Endometrium (tissue), 2 donors: ENCODE data around the gene DAD1.

Experiments used
- FAIRE-seq: peaks from 2 replicates; lab custom pipeline; 2012; peaks lifted over from hg19 to GRCh38; lab: Jason Lieb, UNC
- donor health status: control.
- donor health status: control.

The DAD1 gene

DNA sequence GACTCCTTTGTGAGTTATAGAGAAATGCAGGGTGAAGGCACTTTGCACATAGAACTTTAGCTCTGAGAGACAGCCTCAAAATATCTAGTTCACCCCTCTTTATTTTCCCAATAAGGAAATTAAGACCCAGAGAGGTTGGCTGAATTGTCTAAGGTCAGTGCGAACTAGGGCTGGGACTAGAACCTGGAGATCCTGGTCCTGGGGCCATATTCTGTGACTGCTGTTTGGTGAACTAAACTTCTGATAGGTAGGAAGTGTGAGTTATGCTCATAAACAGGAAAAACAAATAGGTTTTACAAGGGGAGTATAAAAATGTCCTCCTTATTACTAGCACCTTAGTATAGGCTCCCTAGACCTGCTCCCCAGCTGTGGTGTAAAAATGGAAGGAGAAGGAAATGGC is 53.9 kb downstream of the DAD1 start:
- FAIRE-seq = no peak

DNA sequence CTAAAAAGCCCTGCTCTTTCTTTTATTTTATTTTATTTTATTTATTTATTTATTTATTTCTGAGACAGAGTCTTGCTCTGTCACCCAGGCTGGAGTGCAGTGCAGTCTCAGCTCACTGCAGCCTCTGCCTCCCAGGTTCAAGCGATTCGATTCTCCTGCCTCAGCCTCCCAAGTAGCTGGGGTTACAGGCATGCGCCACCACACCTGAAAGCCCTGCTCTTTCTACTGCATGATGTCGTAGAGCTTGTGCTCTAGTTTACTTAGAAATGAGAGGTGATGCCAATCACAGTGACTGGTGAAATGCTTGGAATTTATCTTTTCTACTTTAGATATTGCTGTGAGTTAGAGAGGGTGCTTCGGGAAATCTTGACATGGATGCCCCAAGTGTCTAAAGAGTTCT is 54.5 kb downstream of the DAD1 start:
- no peak for FAIRE-seq

- no peak for FAIRE-seq
These were observed 55.2 kb downstream of the DAD1 start for GRCh38 chr14:22533739-22534359.

- no peak for FAIRE-seq
These were observed 55.8 kb downstream of the DAD1 start for GRCh38 chr14:22533057-22533704.

DNA sequence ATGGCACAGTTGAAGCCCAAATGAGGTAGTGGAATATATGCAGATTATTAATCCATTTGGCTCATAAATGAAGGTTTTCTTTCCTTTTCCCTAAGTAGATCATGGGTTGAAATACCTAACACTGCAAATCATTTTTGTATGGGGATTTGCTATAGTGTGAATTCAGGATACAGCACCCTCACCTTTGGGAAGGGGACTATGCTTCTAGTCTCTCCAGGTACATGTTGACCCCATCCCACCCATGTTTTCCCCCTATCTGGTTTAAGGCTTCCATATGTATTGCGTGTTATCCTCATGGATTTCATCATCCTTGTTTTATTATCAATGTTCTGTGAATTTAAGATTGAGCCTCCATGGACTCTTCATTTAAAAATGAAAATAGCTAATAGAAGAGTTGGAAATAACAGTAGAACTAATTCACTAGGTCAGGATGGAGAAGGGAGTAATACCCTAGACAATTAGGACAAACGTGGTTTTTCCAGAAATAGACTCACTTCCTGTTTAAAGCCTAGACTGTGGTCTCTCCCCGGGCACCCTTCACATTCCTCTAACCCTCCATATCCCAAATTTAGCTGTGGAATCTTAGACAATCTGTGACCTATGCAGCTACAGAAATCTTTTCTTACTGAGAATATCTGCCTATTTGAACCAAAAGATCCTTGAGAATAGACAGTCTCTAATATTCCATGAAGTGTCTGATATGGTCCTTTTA is 56.5 kb downstream of the DAD1 start:
- no peak for FAIRE-seq

GRCh38 chr14:22531451-22532344 is 57.3 kb downstream of the DAD1 start:
- FAIRE-seq = no peak

DNA sequence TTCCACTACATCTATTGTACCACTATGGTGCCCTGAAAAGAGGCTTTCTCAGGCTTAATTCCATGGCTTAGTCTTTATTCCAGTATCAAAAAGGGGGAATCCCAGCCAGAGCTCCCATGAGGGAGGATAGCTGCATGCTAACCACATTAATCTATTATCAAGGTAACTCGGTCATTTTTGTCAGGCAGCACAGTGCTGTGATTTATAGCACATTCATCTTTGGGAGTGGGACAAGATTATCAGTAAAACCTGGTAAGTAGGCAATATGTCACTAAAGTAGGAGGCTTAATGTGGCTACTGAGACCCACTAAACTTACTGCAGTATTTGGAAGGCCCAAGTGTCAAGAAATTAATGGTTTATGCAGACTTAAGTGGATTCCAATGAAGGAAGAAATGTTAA is 58.9 kb downstream of the DAD1 start:
- no peak for FAIRE-seq

DNA sequence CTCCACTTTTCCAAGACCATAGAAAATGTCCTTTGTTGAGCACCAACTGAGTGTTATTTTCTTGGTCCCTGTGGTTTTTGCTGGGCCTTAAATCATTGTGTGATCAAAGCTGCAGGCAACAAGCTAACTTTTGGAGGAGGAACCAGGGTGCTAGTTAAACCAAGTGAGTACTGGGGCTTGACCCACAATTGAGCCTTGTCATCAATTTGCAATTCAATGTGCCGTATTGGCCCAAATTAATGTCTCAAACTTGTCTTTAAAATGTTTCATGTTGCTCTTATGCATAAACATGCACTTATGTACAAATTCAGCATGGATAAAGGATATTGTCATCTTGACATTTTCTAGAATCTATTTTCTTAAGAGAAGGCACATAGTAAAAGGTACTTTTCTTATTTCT is 62.3 kb downstream of the DAD1 start:
- FAIRE-seq = no peak

DNA sequence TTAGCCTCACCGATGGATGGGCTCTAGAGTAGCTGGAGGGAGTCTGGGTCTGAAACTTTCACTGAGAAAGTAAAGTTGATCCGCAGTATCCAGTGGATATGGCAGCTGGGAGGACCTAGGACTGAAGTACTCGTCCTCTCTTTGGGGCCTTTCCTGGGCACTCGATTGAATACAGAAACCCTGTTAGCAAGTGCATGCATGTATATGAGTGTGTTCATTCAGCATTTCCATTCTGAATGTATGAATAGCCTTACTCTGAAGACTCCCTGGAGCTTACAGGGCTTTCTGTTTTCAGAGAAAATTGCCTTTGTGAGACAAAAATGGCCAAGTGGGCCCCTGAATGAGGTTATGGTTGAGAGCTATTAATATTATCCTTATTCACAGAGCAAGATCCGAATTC is 62.8 kb downstream of the DAD1 start:
- no peak for FAIRE-seq

- no peak for FAIRE-seq
These were observed 64.3 kb downstream of the DAD1 start for GRCh38 chr14:22524784-22525161.

DNA sequence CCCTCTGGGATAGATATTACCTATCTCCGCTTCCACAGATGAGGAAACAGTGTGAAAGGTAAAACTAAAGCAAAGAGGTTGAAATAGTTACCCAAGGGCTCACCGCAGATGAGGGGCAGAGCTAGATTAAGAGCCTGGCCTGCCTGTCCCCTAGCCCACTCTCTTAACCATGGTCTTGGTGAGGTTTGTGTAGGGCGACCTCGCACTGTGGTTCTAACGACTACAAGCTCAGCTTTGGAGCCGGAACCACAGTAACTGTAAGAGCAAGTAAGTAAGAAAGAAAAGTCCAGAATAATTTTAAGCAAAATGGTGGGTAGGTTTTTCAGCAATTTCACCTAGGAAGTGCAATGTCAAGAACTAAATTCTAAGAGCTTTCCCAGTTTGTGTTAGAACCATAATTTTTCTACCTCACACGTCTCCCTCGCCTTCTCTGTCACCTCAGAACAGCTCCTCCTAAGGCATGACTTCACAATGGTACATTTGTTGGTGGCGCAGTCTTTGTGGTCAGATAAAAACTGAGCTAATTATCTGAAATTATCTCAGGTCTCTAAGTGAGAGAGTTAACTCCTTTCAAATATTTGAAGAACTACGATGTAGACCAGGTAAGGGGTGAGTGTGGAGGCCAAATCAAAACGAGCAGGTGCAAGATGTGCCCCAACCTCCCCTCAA is 64.8 kb downstream of the DAD1 start:
- no peak for FAIRE-seq

GRCh38 chr14:22523283-22523682 is 65.7 kb downstream of the DAD1 start:
- FAIRE-seq = no peak

- FAIRE-seq = no peak
These were observed 66.5 kb downstream of the DAD1 start for GRCh38 chr14:22522466-22522957.

- FAIRE-seq = no peak
These were observed 67.4 kb downstream of the DAD1 start for GRCh38 chr14:22521449-22522239.

GRCh38 chr14:22520796-22521195 is 68.2 kb downstream of the DAD1 start:
- FAIRE-seq = no peak

GRCh38 chr14:22519877-22520685 is 68.9 kb downstream of the DAD1 start:
- no peak for FAIRE-seq

DNA sequence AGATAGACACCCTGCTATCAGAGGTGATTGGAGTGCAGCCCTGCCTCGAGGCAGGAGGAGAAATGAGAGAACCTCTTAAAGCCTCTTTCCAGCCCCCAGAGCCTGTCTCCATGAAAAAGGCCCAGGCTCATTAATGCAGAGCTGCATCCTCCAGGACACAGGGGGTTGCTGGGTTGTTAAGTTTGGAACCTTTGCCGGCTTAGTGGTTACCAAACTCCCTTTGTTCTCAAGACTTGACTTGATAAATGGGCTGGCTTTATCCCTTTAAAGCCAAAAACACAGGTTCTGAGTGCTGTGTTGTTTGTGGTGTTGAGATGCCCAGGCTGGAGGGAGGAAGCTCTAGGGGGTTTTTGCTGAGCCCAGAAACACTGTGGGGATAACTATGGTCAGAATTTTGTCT is 71.0 kb downstream of the DAD1 start:
- no peak for FAIRE-seq

GRCh38 chr14:22517117-22517720 is 71.8 kb downstream of the DAD1 start:
- FAIRE-seq = no peak

GRCh38 chr14:22515929-22516328 is 73.1 kb downstream of the DAD1 start:
- FAIRE-seq = no peak
